ENCODE results near the gene CNTNAP4. TPM values are rescaled to one million over a fixed set of nuclear protein-coding genes. Genes with fewer than 3 reads are reported as not detected.

CNTNAP4 gene
- total RNA-seq, 1 experiment from 2014 or later: not detected

GRCh38 chr16:76488065-76488417, 210.8 kb downstream of the CNTNAP4 start:
- no peak for DNase-seq (ENCODE audit: low read depth)

DNA sequence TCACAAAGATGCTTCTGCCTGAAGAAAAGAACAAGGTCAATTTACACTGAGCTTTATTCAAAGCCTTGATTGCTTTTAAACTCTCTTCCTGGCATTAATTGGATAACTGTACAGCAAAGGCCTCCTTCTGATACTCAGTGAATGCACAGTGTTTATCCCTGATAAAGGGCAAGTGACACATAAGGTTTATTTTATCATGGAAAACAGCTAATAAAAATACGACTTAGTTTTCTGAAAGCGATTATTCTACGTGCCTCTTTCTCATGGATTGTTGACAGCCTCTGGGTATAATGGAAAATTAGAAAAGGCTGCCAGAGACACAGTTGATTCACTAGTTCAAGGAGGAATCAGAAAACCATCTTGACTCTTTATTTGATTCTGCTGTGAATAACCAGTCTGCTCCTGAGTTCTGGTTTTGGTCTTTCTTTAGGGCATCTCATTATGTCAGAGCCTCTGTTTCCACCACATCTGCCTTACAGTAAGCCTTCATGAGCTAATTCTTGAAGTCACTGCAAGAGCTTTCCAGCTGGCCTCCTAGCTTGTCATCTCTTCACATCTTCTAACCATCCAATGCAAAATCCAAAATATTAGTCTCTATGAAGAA, 212.9 kb downstream of the CNTNAP4 start:
- no peak for DNase-seq (ENCODE audit: low read depth)

DNA sequence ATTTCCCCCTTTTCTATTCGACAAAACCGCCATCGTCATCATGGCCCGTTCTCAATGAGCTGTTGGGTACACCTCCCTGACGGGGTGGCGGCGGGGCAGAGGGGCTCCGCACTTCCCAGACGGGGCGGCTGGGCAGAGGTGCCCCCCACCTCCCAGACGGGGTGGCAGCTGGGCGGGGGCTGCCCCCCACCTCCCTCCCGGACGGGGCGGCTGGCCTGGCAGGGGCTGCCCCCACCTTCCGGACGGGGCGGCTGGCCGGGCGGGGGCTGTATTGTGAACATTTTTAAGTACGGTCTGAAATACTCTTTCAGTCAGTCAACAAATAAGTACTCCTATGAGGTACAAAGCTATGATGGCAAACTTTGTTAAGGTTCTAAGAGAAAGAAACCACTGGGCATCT, 222.8 kb downstream of the CNTNAP4 start:
- DNase-seq (ENCODE audit: low read depth): no peak

DNA sequence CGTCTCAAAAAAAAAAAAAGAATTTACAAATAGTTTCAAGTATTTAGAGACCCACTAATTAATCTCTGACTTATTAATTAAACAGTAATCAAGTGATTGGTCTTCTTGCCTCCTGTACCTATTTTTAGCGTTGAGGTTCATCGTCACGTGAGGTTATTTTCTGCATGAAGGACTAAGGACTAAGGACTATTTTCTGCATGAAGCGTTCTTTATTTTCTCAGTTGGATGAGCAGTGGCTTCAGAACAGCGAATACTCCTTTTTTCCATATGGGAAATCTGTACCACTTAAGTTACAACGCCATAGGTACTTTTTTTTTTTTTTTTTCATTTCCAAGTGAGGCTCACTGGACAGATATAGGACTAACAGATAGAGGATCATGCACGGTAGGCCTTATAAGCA, 224.9 kb downstream of the CNTNAP4 start:
- no peak for DNase-seq (ENCODE audit: low read depth)

GRCh38 chr16:76502555-76502954, 225.4 kb downstream of the CNTNAP4 start:
- DNase-seq (ENCODE audit: low read depth): no peak

GRCh38 chr16:76503091-76503490, 225.9 kb downstream of the CNTNAP4 start:
- DNase-seq (ENCODE audit: low read depth): no peak

DNA sequence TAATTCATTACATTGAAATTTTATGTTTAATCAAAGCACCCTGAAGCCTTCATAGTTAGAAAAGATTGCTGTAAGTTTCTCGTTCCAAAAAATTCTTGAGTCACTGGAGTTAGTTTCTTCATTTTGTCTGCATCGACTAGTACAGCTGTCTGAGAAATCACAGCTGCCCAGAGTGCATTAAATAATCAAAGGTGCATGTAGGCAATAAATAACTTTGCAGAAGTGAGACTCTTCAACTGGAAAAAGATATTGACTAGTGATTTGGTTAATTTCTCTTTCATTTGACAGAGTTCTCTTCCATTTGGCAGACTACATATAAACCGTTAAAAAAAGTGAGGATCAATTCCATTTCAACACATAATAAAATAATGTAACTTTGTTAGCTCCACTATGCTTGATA, 234.0 kb downstream of the CNTNAP4 start:
- no peak for DNase-seq (ENCODE audit: low read depth)

- no peak for DNase-seq (ENCODE audit: low read depth)
Observed at GRCh38 chr16:76518781-76519180, 241.6 kb downstream of the CNTNAP4 start.

- no peak for DNase-seq (ENCODE audit: low read depth)
Observed at GRCh38 chr16:76524356-76524755, 247.2 kb downstream of the CNTNAP4 start.

DNA sequence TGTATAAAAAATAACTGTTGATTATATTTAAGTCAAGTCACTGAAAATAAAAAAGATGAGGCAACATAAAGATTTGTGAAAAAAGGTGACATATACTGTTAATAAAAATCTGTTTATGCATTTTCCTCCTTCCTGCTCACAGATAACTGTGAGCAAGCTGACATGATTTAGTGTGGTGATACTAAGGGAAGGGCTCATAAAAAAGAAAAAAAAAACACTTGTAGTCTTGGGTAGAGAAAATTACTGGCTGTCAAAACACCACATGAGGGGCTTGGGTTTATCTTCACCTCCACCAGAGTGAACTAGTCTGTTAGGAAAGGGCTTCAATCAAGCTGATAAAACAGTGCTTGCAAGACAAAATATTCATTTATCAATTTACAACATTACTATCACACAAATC, 247.6 kb downstream of the CNTNAP4 start:
- no peak for DNase-seq (ENCODE audit: low read depth)

DNA sequence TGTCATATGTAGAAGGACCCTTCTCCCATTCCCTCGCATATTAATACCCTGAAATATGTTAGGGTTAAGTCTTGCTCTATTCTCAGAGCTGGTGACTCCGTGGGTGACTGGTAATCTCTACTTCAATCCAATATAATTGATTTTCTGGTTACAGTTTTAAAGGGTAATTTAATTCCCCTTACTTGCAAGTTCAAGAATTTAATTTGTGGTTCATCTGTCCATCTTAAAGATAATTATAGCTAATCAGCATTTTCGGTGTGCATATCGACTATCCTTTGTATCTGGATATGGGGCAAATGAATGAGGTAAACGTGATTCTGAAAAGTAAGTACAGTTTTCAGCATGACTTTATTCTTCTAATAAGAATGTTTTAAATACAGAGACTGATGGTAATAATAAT, 250.0 kb downstream of the CNTNAP4 start:
- DNase-seq (ENCODE audit: low read depth): no peak

- no peak for DNase-seq (ENCODE audit: low read depth)
Observed at GRCh38 chr16:76529120-76529519, 251.9 kb downstream of the CNTNAP4 start.

DNA sequence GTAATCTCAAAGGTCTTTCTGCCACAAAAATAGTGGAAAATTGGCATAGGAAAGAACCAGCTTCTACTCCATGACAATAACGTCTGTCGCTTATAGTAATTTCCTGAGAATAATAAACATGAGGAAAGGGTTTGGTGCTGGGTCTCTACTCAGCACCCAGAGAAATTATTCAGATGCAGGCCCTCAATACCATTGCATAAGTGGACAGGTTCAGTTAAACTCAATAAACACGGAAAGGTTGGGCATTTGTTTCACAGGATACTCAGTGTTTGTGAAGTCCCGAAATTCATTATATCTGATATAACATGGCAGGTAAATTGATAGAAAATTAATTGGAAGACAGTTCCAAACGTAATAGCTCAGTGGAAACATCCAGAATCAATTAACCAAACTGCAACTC, 254.0 kb downstream of the CNTNAP4 start:
- no peak for DNase-seq (ENCODE audit: low read depth)

GRCh38 chr16:76532188-76532973, 255.2 kb downstream of the CNTNAP4 start:
- DNase-seq (ENCODE audit: low read depth): no peak

DNA sequence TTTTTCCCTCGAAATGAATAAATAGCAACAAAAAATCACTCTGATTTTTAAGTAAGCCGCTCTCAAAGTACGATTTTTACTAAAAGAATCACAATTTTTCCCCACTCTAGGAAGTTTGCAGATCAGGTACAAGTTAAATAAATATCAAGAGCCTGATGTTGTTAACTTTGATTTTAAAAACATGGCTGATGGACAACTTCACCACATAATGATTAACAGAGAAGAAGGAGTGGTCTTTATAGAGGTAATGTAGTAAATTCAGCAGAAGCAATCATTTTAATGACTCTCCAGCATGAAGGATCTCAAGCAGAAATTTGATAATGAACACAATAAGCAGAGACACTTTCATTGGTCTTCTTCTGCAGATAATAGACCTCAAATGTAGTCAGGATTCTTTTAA, 262.4 kb downstream of the CNTNAP4 start:
- DNase-seq (ENCODE audit: low read depth): no peak

DNA sequence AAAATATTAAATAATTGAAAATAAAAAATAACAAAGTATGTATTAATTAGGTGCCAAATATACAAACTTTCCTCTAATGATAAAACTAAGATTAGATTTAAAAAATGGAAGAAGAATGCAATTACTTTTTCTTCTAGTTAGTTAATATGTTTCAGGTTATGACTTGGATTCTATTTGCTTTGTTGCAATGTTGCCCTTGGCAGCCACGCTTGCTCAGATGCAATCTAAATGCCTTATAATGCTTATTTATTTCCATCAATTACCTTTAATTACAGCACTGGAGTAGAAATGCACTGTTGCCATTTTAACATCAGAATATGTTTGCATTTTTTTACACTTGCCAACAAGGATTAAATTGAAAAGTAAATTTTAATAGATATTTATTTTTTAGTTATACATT, 263.9 kb downstream of the CNTNAP4 start:
- DNase-seq (ENCODE audit: low read depth): no peak

GRCh38 chr16:76565542-76565941, 288.3 kb downstream of the CNTNAP4 start:
- DNase-seq (ENCODE audit: low read depth): no peak

- DNase-seq (ENCODE audit: low read depth): no peak
Observed at GRCh38 chr16:76571755-76572154, 294.6 kb downstream of the CNTNAP4 start.

DNA sequence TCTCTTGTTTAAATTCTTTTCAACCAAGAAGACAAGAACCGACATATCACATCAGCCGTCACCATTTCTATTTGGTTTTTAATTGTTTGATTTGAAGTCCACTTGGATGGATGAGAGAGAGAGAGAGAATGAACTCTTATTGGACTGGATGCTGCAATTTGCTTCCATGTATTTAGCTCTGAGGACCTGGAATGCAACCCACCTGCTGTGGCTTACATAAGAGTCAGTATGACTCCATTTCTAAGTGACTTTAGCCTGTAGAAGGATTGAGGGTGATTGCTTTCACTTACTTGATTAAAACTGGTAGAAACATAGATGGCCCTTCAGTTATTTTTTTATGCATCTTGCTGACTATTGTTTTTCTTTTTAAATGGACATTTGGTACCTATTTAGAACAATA, 296.1 kb downstream of the CNTNAP4 start:
- DNase-seq (ENCODE audit: low read depth): no peak

GRCh38 chr16:76574651-76575050, 297.4 kb downstream of the CNTNAP4 start:
- DNase-seq (ENCODE audit: low read depth): no peak

DNA sequence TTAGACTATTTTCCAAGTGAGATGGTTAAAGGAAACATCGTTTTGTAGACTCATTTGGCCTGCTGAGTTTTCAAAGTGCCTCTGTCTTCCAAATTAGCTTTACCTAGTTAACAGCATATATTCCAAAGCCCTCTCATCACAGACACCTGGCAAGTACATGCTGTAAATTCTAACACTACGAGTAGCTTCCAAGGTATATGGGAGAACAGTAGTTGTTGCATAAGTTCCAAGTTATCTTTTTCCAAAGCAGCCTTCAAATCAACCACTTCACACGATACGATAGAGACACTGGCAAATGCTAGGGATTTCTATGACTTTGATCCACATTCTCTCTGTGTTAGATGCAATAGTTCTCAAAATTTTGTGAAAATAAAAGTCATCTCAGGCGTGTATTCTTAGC, 299.3 kb downstream of the CNTNAP4 start:
- no peak for DNase-seq (ENCODE audit: low read depth)

DNA sequence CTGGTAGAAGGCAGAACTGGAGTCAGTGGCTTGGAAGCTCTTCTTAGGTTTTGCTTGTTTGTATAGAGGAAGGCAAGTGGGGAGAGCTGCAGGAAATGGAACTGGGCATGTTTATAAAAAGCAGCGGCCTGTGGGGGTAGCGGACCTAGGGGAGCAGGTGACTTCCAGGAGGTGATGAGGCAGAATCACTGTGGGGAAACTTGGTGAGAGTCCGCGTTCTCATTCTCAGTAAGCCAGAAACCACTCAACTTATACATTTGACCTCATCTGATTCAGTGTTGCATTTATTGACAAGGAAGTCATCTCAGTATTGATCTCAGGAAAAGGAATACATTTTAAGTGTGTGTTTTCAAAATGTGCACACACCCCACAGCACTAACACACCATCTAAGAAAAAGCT, 299.8 kb downstream of the CNTNAP4 start:
- DNase-seq (ENCODE audit: low read depth): no peak

GRCh38 chr16:76579277-76579922, 302.2 kb downstream of the CNTNAP4 start:
- DNase-seq (ENCODE audit: low read depth): peak; percentile 7

Data from RPMI7951 (cell line).